IPS-18a (cell line): ENCODE data around the gene FSTL4.
"Not testable (repeated sequence)": the region's sequence is repeated elsewhere in the genome, so short reads cannot be mapped to it uniquely, and the experiment has no call there.

Source experiments
- H3K27ac ChIP-seq: one replicate; pipeline ENCODE4 v1.5.1; 2013; ENCODE audit warnings: low read length
- H3K27me3 ChIP-seq: one replicate; pipeline ENCODE4 v1.6.1; 2013; ENCODE audit warnings: mild to moderate bottlenecking, low read length; ENCODE audit not compliant: control insufficient read depth, insufficient read depth
- H3K36me3 ChIP-seq: one replicate; pipeline ENCODE4 v1.6.1; 2013; ENCODE audit warnings: low read depth, low read length; ENCODE audit not compliant: control insufficient read depth
- H3K4me1 ChIP-seq: one replicate; pipeline ENCODE4 v1.6.1; 2013; ENCODE audit warnings: low read depth, low read length; ENCODE audit not compliant: control insufficient read depth
- H3K4me3 ChIP-seq: one replicate; pipeline ENCODE4 v1.5.1; 2013; ENCODE audit warnings: low read length
- H3K9ac ChIP-seq: one replicate; pipeline ENCODE4 v1.6.1; 2013; ENCODE audit warnings: mild to moderate bottlenecking, low read length, moderate library complexity
- H3K9me3 ChIP-seq: one replicate; pipeline ENCODE4 v1.6.1; 2013; ENCODE audit warnings: low read depth, low read length; ENCODE audit not compliant: control insufficient read depth

FSTL4 gene

DNA sequence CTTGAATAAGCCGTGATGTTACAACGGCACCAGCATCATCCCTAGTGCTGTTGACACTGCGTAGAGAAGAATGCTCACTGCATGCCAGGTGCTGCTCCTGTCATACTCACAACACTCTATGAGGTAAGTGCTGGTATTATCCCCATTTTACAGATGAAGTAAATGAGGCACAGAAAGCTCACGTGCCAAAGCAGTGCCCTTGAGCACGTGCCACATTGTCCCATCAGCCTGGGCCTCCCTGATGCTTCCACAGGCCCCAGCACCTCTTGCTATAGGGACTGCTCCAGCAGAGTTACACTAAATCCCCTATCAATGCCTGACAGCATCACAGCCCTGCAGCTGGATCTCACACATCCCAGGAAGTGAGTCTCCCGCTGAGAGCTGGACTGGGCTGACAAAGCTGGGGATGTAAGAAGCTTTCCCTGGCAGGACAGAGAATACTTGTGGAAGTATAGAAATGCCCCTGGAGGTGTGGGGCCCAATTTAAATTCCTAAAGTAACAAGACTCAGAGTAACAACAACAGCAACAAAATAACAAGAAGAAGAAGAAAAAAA, 216.1 kb downstream of the FSTL4 start:
- Histone ChIP-seq H3K27ac (no peak overlapping the region), H3K36me3 (no peaks in the 10 kb centered on the region), H3K9me3 (no peaks in the 10 kb centered on the region), H3K4me3 (no peak overlapping the region), H3K27me3 (no peaks in the 10 kb centered on the region), H3K4me1 (peaks cover 19% of the 10 kb centered on the region), H3K9ac (no peak overlapping the region)

DNA sequence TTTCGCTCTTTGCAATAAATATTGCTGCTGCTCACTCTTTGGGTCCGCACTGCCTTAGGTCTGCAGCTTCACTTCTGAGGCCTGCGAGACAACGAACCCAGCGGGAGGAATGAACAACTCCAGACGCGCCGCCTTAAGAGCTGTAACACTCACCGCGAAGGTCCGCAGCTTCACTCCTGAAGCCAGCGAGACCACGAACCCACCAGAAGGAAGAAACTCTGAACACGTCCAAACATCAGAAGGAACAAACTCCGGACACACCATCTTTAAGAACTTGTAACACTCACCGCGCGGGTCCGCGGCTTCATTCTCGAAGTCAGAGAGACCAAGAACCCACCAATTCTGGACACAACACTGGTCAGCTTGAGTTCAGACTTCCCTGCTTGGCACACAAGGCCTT, 217.1 kb downstream of the FSTL4 start:
- not testable (repeated sequence) for H3K9ac ChIP-seq, H3K27ac ChIP-seq, H3K27me3 ChIP-seq, H3K9me3 ChIP-seq, H3K36me3 ChIP-seq, H3K4me3 ChIP-seq
- H3K4me1 ChIP-seq: peaks cover 12% of the 10 kb centered on the region

DNA sequence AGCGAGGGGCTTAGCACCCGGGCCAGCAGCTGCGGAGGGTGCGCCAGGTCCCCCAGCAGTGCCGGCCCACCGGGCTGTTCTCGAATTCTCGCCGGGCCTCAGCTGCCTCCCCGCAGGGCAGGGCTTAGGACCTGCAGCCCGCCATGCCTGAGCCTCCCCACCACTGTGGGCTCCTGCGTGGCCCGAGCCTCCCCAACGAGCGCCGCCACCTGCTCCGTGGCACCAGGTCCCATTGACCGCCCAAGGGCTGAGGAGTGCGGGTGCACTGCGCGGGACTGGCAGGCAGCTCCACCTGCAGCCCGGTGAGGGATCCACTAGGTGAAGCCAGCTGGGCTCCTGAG, 217.9 kb downstream of the FSTL4 start:
- not testable (repeated sequence) for H3K9me3 ChIP-seq, H3K27me3 ChIP-seq
- H3K4me1 ChIP-seq: peaks cover 12% of the 10 kb centered on the region

DNA sequence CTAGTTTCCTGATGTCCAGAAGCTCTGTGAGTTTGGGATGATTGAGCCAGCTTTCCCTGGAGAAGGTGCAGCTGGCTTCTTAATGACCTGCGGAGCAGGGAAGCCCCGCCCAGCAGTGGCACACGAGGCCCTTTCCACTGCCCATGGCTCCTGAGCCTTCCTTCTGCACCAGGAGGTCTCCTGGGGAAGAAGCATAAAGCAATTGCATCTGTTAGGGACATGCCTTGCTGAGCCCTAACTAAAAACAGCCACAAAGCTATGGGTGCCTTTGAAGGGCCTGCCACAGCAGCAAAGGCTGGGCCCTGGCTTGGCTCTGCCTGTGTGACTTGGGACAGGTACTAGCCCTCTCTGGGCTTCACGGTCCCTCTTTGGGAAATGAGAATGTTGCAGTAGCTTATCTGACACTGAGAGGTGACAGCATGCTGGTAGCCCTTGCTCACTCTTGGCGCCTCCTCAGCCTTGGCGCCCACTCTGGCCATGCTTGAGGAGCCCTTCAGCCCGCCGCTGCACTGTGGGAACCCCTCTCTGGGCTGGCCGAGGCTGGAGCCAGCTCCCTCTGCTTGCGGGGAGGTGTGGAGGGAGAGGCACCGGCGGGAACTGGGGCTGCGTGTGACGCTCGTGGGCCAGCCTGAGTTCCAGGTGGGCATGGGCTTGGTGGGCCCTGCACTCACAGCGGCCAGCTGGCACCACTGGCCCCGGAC, 218.4 kb downstream of the FSTL4 start:
- Histone ChIP-seq H3K9me3 (no peaks in the 10 kb centered on the region), H3K36me3 (no peaks in the 10 kb centered on the region)

More for the DNA sequence above, 217.9 kb downstream of the FSTL4 start:
- not testable (repeated sequence) for H3K36me3 ChIP-seq, H3K4me3 ChIP-seq, H3K9ac ChIP-seq, H3K27ac ChIP-seq

DNA sequence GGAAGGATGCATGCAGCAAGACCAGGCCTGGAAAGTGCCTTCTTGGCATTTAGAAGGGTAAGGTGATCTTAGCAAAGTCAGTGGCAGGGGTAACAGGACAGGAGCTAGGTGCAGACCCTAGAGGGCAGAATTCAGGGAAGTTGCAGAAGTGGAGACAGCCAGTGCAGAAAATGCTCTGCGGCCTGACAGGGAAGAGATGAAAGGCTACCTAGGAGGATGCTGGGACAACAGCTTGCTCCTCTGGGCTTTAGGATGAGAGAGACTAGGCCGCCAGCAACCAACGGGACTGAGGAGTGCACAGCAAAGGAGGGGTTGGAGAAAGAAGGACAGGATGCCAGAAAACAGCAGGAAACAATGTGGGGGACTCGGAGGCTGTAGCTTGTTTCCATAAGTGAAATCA, 219.9 kb downstream of the FSTL4 start:
- Histone ChIP-seq H3K27ac (no peak overlapping the region), H3K4me3 (no peak overlapping the region), H3K36me3 (no peaks in the 10 kb centered on the region), H3K4me1 (peaks cover 11% of the 10 kb centered on the region), H3K9ac (no peak overlapping the region), H3K9me3 (no peaks in the 10 kb centered on the region), H3K27me3 (no peaks in the 10 kb centered on the region)

More for the DNA sequence above, 218.4 kb downstream of the FSTL4 start:
- H3K4me3 ChIP-seq: no peak overlapping the region
- H3K4me1 ChIP-seq: peaks cover 12% of the 10 kb centered on the region
- H3K9ac ChIP-seq: no peak overlapping the region
- H3K27ac ChIP-seq: no peak overlapping the region
- no peaks in the 10 kb centered on the region for H3K27me3 ChIP-seq

DNA sequence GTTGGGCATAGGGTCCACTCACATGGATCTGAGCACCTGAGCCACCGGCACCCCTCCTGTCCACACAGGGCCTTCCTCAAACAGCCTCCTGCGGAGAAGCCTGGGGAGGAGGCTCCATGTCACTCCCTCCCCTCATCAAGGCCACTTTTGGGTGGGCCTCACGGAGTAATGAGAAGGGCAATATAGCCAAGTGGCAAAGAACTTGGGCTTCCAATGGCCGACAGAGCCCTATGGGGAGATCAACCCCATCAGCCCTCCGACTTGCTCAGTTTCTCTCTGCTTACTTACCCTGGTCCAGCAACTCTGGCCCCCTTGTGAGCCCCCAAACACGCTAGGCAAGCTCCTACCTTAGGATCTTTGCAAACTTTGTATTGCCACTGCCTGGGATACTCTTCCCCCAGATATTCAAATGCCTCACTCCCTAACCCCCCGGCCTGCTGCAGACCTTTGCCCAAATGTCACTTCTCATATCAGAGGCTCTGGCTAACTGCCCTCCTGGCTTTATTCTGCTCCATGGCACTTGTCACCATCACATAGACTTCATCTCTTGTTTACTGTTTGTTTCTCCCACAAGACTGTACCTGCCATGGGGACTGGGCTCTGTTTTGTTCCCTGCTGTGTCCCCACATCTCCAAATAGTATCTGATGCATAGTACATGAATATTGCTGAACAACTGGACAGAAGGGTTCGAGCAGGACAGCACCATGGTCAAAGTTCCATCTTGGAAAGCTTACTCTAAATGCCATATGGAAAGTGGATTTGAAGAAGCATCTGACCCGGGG, 220.8 kb downstream of the FSTL4 start:
- Histone ChIP-seq H3K36me3 (no peaks in the 10 kb centered on the region), H3K9ac (no peak overlapping the region), H3K4me1 (peaks cover 2% of the 10 kb centered on the region), H3K9me3 (no peaks in the 10 kb centered on the region), H3K4me3 (no peak overlapping the region), H3K27me3 (no peaks in the 10 kb centered on the region), H3K27ac (no peak overlapping the region)

DNA sequence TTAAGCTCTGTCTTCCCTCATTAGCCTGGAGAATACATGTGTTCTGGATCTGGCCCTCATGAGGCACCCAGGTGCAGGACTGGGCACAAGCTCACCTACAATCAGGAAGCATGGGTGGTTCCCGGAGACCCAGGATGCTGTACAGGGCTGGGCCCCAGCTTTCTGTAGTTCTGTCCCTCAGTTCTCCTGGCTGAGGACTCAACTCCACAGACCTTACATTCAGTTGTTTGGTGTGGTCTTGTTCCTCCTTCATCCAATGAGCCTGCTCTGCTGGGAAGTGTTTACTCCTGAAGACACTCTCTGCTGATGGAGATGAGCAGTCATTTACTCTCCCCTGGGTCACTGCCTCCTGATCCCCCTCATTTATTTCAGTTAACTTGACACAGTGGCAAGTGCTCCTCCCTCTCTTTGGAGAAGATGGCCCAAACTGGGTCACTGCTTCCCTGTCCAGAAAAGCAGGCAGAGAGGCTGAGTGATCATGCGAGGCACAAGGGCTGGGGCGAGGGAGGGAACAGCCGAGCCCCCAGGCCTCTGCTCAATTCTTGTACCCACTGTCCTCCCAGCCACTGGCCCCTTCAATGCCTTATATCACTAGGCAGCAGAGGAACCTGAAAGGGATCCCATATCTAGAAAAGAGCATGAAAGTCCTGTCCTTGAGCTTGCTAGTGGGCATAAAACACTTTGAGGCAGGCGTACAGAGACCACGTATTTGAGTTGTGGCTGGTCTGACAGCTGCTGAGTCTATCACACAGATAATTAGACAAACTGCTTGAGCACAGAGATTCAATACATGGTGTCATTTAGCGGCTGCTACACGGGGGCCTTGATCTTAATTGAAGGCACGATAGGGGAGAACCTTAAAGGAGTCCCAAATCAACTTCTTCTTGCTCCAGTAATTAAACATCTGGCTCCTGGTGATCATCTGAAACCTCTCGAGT, 221.7 kb downstream of the FSTL4 start:
- Histone ChIP-seq H3K27me3 (no peaks in the 10 kb centered on the region), H3K27ac (no peak overlapping the region), H3K9ac (no peak overlapping the region), H3K9me3 (no peaks in the 10 kb centered on the region), H3K36me3 (no peaks in the 10 kb centered on the region), H3K4me1 (no peaks in the 10 kb centered on the region), H3K4me3 (no peak overlapping the region)

DNA sequence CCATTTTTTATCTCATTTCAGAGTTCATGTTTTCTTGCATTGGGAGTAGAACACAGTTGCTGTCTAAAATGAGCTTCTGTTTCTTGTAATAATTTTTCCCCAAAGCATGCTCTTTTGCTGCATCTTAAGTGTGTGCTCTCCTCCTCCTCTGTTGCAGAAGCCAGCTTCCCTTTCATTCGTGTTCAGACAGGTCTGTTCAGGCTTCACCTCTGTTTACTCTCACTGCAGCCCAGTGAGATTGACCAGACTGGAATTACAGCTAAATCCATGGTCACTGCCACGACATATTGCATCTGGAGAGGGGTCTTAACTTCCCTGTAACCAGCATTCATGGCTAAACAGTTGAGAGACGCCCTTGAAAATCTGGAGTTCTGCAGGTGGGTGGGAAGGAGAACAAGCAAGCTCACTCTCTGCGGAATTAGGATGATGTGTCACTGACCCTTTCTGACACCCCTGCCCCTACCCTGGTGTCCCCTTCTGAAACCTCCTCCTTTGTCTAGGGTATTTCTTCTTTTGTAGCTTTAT, 223.2 kb downstream of the FSTL4 start:
- Histone ChIP-seq H3K27ac (no peak overlapping the region), H3K36me3 (no peaks in the 10 kb centered on the region), H3K4me1 (peaks cover under 1% of the 10 kb centered on the region), H3K9ac (no peak overlapping the region), H3K9me3 (no peaks in the 10 kb centered on the region), H3K27me3 (no peaks in the 10 kb centered on the region), H3K4me3 (no peak overlapping the region)

DNA sequence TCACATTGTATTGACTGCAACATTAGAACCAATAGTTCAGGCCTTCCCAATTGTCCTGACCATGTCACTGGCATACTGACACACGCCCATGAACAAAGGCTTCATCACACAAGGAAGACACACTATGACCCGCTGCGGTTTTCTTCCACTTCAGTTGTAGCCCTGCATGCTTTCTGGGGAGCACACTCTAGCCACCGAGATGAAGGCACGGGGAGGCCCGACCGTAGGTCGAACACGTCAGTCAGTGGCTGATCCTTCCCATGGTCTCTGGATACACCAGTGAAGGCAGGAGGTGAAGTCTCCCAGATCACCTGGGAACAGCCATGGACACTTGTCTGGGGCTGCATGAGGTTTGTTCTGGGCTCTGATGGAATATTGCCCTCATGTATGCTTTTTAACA, 224.7 kb downstream of the FSTL4 start:
- Histone ChIP-seq H3K4me1 (peaks cover 14% of the 10 kb centered on the region), H3K27me3 (no peaks in the 10 kb centered on the region), H3K9ac (no peak overlapping the region), H3K36me3 (no peaks in the 10 kb centered on the region), H3K27ac (no peak overlapping the region), H3K9me3 (no peaks in the 10 kb centered on the region), H3K4me3 (no peak overlapping the region)

DNA sequence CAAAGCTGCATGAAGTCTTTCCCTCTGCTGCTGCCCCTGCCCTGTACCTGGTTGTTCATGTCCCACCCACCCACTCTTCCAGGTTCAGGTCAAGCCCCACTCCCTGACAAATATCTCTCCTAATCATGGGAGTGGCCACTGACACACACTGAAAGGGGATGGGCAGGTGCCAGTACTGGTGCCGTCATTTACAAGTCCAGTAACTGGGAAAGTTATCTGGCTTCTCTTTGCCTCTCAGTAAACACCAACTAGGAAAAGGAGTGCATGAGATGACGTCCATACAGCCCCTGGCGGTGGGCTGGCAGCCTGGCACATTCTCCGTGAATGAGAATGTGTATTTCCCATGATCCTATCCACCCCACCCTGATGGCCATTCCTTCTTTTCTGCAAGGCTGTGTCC, 225.2 kb downstream of the FSTL4 start:
- Histone ChIP-seq H3K36me3 (no peaks in the 10 kb centered on the region), H3K9ac (no peak overlapping the region), H3K9me3 (no peaks in the 10 kb centered on the region), H3K4me3 (no peak overlapping the region), H3K27ac (no peak overlapping the region), H3K4me1 (peaks cover 14% of the 10 kb centered on the region), H3K27me3 (no peaks in the 10 kb centered on the region)

DNA sequence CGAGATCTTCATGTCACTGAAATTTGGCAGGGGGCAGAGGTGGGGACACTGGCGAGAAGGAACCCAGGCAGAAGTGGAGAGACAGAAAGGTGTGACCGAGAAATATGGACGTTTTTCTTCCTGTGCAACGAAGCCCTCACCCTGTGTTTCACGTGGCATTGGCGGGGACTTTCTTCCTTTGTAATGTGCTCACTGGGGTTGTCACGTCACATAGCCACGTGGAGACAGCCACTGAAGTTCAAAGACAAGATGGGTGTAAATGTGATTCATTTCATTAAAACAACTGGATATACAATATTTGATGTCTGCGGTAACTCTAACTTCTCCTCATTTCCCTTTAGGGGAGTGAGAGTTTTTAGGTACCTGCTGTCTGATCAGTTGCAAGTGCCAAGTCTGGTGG, 225.7 kb downstream of the FSTL4 start:
- Histone ChIP-seq H3K4me1 (peaks cover 14% of the 10 kb centered on the region), H3K36me3 (no peaks in the 10 kb centered on the region), H3K27ac (no peak overlapping the region), H3K9me3 (no peaks in the 10 kb centered on the region), H3K4me3 (no peak overlapping the region), H3K9ac (no peak overlapping the region), H3K27me3 (no peaks in the 10 kb centered on the region)
